Measurements from ENCODE around the gene SLX9.
A peak's percentile ranks its signal among the peaks of the same experiment; 100 is the strongest.

The SLX9 gene

GRCh38 chr21:44896561-44897286 is 43.1 kb upstream of the SLX9 start:
- no peak for TF ChIP-seq CTCF (IDR thresholded peaks at IDR 0.05; ENCODE audit: low read depth, low read length)
- no peaks in the 10 kb centered on the region for H3K9me3 ChIP-seq
- no peak overlapping the region for H3K4me3 ChIP-seq (ENCODE audit: low read depth, low read length)
- H3K4me1 ChIP-seq, result no peaks in the 10 kb centered on the region
- H3K36me3 ChIP-seq, result no peaks in the 10 kb centered on the region
- DNase-seq, result peak; percentile 7
- H3K27me3 ChIP-seq, result 0 out of 2 replicates have a peak, but pooled peaks cover 3% of the 10 kb centered on the region

GRCh38 chr21:44897326-44898010 is 42.4 kb upstream of the SLX9 start:
- H3K36me3 ChIP-seq, result no peaks in the 10 kb centered on the region

GRCh38 chr21:44898011-44898488 is 41.8 kb upstream of the SLX9 start:
- H3K4me3 ChIP-seq (ENCODE audit: low read depth, low read length), result no peak overlapping the region
- no peaks in the 10 kb centered on the region for H3K9me3 ChIP-seq
- no peaks in the 10 kb centered on the region for H3K36me3 ChIP-seq
- H3K4me1 ChIP-seq, result no peaks in the 10 kb centered on the region
- 0 out of 2 replicates have a peak, but pooled peaks cover 2% of the 10 kb centered on the region for H3K27me3 ChIP-seq
- no peak for TF ChIP-seq CTCF (IDR thresholded peaks at IDR 0.05; ENCODE audit: low read depth, low read length)
- no peak for DNase-seq

More at GRCh38 chr21:44897326-44898010, 42.4 kb upstream of the SLX9 start:
- H3K27me3 ChIP-seq, result 0 out of 2 replicates have a peak, but pooled peaks cover 3% of the 10 kb centered on the region
- peak; percentile 45 for DNase-seq
- H3K4me3 ChIP-seq (ENCODE audit: low read depth, low read length), result no peak overlapping the region
- no peaks in the 10 kb centered on the region for H3K9me3 ChIP-seq
- TF ChIP-seq CTCF (IDR thresholded peaks at IDR 0.05; ENCODE audit: low read depth, low read length), result no peak
- H3K4me1 ChIP-seq, result no peaks in the 10 kb centered on the region

GRCh38 chr21:44898851-44899767 is 40.7 kb upstream of the SLX9 start:
- H3K36me3 ChIP-seq, result no peaks in the 10 kb centered on the region
- H3K9me3 ChIP-seq, result no peaks in the 10 kb centered on the region
- no peaks in the 10 kb centered on the region for H3K27me3 ChIP-seq
- DNase-seq, result no peak
- H3K4me3 ChIP-seq (ENCODE audit: low read depth, low read length), result no peak overlapping the region
- TF ChIP-seq CTCF (IDR thresholded peaks at IDR 0.05; ENCODE audit: low read depth, low read length), result no peak
- no peaks in the 10 kb centered on the region for H3K4me1 ChIP-seq

- H3K9me3 ChIP-seq, result no peaks in the 10 kb centered on the region
- no peaks in the 10 kb centered on the region for H3K36me3 ChIP-seq
- no peak for TF ChIP-seq CTCF (IDR thresholded peaks at IDR 0.05; ENCODE audit: low read depth, low read length)
- peak; percentile 22 for DNase-seq
- no peak overlapping the region for H3K4me3 ChIP-seq (ENCODE audit: low read depth, low read length)
- H3K27me3 ChIP-seq, result no peaks in the 10 kb centered on the region
- no peaks in the 10 kb centered on the region for H3K4me1 ChIP-seq
These were observed 39.9 kb upstream of the SLX9 start for GRCh38 chr21:44899768-44900558.
